ENCODE results near the gene PTPN22. TPM values are rescaled to one million over a fixed set of nuclear protein-coding genes. Genes with fewer than 3 reads are reported as not detected.

The PTPN22 gene
- total RNA-seq, 1 donor from 2014 or later = 7.4 TPM

DNA sequence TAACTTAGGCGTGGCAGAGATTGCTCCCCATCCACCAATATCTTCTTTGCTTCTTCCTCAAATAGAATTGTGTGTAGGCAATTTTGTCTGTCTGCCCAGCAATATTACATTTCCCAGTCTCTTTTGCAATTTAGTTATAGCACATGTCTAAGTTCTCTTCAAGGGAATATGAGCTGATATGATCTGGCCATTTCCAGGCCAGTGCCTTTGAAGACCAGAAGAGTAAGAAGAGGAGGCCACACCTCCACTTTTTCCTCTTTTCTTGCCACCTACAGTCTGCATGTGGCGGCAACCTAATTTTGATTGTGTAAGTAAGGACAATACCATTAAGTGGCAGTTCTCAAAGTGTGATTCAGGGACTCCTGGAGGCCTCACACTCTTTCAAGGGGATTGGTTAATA lies 52.9 kb downstream of the PTPN22 start:
- no peaks in the 10 kb centered on the region for H3K9me3 ChIP-seq
- H3K27ac ChIP-seq = no peak overlapping the region
- no peaks in the 10 kb centered on the region for H3K4me1 ChIP-seq
- no peak overlapping the region for H3K4me3 ChIP-seq
- intact Hi-C loops (cut with DNase I) = no loop called here
- TF ChIP-seq POLR2A (IDR thresholded peaks at IDR 0.05) (no peak), POLR2AphosphoS5 (IDR thresholded peaks at IDR 0.05; ENCODE audit: insufficient read depth in 1 of 2, low read depth in 1 of 2) (no peak)
- TF ChIP-seq, protein P1, sequence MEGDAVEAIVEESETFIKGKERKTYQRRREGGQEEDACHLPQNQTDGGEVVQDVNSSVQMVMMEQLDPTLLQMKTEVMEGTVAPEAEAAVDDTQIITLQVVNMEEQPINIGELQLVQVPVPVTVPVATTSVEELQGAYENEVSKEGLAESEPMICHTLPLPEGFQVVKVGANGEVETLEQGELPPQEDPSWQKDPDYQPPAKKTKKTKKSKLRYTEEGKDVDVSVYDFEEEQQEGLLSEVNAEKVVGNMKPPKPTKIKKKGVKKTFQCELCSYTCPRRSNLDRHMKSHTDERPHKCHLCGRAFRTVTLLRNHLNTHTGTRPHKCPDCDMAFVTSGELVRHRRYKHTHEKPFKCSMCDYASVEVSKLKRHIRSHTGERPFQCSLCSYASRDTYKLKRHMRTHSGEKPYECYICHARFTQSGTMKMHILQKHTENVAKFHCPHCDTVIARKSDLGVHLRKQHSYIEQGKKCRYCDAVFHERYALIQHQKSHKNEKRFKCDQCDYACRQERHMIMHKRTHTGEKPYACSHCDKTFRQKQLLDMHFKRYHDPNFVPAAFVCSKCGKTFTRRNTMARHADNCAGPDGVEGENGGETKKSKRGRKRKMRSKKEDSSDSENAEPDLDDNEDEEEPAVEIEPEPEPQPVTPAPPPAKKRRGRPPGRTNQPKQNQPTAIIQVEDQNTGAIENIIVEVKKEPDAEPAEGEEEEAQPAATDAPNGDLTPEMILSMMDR (IDR thresholded peaks at IDR 0.05) = no peak
- H3K36me3 ChIP-seq = no peaks in the 10 kb centered on the region
- DNase-seq (ENCODE audit: extremely low spot score in 2 of 2) = no peak
- H3K27me3 ChIP-seq = no peaks in the 10 kb centered on the region

DNA sequence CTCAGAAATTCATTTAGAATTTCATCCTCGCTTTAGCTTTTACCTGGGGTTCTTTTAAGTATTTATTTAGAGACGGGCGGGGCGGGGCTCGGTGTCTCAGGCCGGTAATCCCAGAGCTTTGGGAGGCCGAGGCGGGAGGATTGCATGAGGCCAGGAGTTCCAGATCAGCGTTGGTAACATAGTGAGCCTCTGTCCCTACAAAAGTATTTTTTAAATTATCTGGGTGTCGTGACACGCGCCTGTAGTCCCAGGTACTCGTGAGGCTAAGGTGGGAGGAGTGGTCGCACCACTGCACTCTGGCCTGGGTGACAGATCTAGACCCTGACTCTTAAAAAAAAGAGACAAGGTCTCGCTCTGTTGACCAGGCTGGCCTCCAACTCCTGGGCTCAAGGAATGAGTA lies 58.3 kb downstream of the PTPN22 start:
- TF ChIP-seq POLR2A (IDR thresholded peaks at IDR 0.05) = no peak
- no peak for TF ChIP-seq POLR2AphosphoS5 (IDR thresholded peaks at IDR 0.05; ENCODE audit: insufficient read depth in 1 of 2, low read depth in 1 of 2)
- TF ChIP-seq, protein P1 (IDR thresholded peaks at IDR 0.05) = no peak
- H3K27me3 ChIP-seq = no peaks in the 10 kb centered on the region
- no peak overlapping the region for H3K27ac ChIP-seq
- H3K4me3 ChIP-seq = no peak overlapping the region
- intact Hi-C loops (cut with DNase I) = no loop called here
- no peaks in the 10 kb centered on the region for H3K36me3 ChIP-seq
- DNase-seq (ENCODE audit: extremely low spot score in 2 of 2) = no peak
- peaks cover 35% of the 10 kb centered on the region for H3K4me1 ChIP-seq
- H3K9me3 ChIP-seq = no peaks in the 10 kb centered on the region

DNA sequence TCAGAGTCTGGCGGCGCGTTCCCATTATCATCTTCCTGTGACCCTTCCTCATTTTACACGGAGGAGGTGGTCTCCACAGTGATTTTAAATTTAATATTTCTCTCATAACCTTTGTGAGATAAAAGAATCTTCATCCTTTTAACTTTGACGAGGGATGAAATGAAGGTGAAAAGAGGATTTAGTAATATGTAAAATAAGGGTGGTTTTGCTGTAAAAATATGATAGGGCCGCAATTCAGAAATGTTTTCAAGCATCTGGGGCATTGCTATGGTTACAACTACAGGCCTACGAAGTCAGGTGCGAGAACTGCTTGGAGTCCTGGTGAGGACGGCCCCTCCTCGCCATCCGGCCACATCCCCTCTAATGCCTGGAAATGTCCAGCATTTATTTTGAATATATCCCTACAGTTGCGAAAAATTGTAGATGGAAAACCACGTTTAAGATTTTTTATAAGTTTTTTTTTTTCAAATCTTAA lies 58.8 kb downstream of the PTPN22 start:
- intact Hi-C loops (cut with DNase I) = no loop called here
- Histone ChIP-seq H3K9me3 (no peaks in the 10 kb centered on the region), H3K4me1 (peaks cover 39% of the 10 kb centered on the region), H3K27me3 (no peaks in the 10 kb centered on the region), H3K36me3 (no peaks in the 10 kb centered on the region), H3K4me3 (peak overlapping the region; percentile 80 to 81), H3K27ac (peak overlapping the region; percentile 79)
- TF ChIP-seq, protein P1 (IDR thresholded peaks at IDR 0.05) = no peak
- TF ChIP-seq POLR2A (IDR thresholded peaks at IDR 0.05) (peak in 1 of 2 donors; percentile 34), POLR2AphosphoS5 (IDR thresholded peaks at IDR 0.05; ENCODE audit: insufficient read depth in 1 of 2, low read depth in 1 of 2) (peak in 1 of 2 donors; percentile 32)
- no peak for DNase-seq (ENCODE audit: extremely low spot score in 2 of 2)

DNA sequence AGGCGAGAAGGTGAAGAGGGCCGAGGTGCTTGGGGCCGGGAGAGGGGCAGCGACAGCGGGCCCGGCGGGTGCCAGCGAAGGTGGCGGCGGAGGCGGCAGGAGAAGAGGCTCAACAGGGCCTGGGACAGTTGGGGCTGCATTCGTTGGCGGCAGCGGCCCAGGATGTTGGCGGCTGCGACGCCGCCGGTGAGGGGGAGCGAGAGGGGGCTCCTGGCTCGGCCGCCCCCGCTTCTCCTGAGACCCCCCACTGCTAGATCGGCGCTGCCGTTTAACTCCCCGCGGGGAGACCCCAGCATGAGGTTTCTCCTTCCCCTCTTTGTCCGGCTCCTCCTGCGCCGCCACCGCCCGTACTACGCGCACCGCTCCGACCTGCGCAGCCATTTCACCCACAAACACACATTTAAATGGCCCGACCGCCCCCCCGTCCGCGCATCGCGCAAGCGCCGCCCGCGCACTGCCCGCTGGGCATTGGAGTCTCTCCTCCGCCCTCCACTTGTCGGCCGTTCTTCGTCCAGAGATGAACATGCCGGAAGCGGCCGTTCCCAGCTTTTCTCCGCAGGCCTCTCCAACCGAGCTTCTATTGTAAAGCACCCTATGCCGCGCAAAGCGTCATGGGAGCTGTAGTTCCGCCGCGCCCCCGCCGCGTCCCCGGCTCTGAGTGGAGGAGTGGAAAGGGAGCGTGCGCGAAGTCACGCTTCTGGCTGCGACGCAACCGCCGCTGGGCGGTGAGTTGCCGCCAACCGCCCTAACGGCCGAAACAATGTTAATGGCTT lies 59.4 kb downstream of the PTPN22 start, which contains the start of gene RSBN1:
RSBN1 (minus strand) TSS at position 589 of the 773 bp plus-strand sequence; CDS start at position 525, 64 bp downstream.
- intact Hi-C loops (cut with DNase I) = no loop called here
- DNase-seq (ENCODE audit: extremely low spot score in 2 of 2) = peak; percentile 99
- Histone ChIP-seq H3K4me3 (peak within 1 kb of the TSS; percentile 80 to 81), H3K9me3 (no peaks in the 10 kb centered on the region), H3K27me3 (no peaks in the 10 kb centered on the region), H3K36me3 (no peaks in the 10 kb centered on the region), H3K4me1 (peaks cover 39% of the 10 kb centered on the region), H3K27ac (peak within 1 kb of the TSS; percentile 95)
- TF ChIP-seq, protein P1 (IDR thresholded peaks at IDR 0.05) = peak in 1 of 3 experiments; percentile 4
- peak; percentile 98 to 99 for TF ChIP-seq POLR2AphosphoS5 (IDR thresholded peaks at IDR 0.05; ENCODE audit: insufficient read depth in 1 of 2, low read depth in 1 of 2)
- TF ChIP-seq POLR2A (IDR thresholded peaks at IDR 0.05) = peak; percentile 45 to 93
